Liver (tissue), 3 donors: ENCODE data around the gene PFKL.

Source experiments
- CTCF ChIP-seq: fragments of 150-350 bp; IDR thresholded peaks from 2 replicates; pipeline ENCODE4 v1.5.1; 2017; ENCODE audit warnings: improper control_type of control experiment, low read depth, low read length; ENCODE audit not compliant: missing input control
- GABPA ChIP-seq, 2 donors: IDR thresholded peaks in 1 of 2; conservative IDR thresholded peaks in 1 of 2; 2 replicates each; pipeline ENCODE4 v1.6.1; 2016; ENCODE audit warnings: antibody characterized with exemption in 2 of 2, mild to moderate bottlenecking in 1 of 2, moderate library complexity in 1 of 2
- RAD21 ChIP-seq, 2 donors: IDR thresholded peaks; 2 replicates each; pipeline ENCODE4 v1.6.1; 2016; ENCODE audit warnings: antibody characterized with exemption in 2 of 2, mild to moderate bottlenecking in 2 of 2
- TAF1 ChIP-seq: conservative IDR thresholded peaks from 2 replicates; pipeline ENCODE4 v1.6.1; 2016; ENCODE audit warnings: antibody characterized with exemption, mild to moderate bottlenecking
- YY1 ChIP-seq: IDR thresholded peaks from 2 replicates; pipeline ENCODE4 v1.6.1; 2016; ENCODE audit warnings: antibody characterized with exemption, mild to moderate bottlenecking
- TF ChIP-seq, protein P1 (sequence below): IDR thresholded peaks from 2 replicates; pipeline ENCODE4 v1.6.1; 2016; ENCODE audit warnings: antibody characterized with exemption
- donor health status: healthy.
- donor health status: healthy.

DNA sequence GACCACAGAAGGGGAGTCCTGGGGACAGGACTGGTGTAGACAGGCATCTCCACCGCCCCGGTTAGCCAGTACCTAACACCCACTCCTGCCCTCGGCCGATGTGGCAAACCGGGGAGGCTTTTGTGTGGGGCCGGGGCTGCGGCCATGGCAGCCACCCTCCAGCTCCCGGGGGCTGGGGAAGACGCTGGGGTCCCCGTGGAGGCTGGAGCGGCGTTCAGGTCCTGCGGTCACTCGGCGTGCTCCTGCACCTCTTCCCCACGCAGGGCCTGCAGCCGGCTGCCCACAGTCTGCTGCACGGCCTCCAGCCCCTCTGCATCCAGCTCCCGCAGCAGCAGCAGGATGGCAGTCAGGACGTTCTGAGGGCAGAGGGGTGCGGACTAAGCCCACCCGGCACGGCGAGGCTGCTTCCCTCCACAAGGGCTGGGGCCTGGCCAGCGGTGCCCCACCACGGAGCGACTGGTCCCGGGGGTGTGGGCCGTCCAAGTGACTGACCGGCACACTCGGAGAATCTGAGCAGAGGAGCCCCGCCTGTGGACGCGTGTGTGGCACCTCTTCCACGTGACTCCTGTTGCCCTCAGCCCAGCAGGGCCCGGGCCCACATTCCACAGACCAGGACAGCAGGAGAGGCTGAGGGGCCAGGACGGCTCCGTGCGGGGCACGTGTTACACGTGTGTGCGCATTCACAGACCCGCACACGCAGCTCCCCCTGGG lies 30.3 kb downstream of the PFKL start:
- TF ChIP-seq YY1 (no peak), CTCF (no peak), RAD21 (IDR thresholded peaks at IDR 0.05) (no peak), TAF1 (no peak), GABPA (IDR thresholded peaks at IDR 0.05 in 1 of 2, conservative IDR thresholded peaks at IDR 0.05 in 1 of 2) (no peak)
- TF ChIP-seq, protein P1, sequence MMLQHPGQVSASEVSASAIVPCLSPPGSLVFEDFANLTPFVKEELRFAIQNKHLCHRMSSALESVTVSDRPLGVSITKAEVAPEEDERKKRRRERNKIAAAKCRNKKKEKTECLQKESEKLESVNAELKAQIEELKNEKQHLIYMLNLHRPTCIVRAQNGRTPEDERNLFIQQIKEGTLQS = no peak
